ENCODE results near the gene ADI1.

The ADI1 gene

DNA sequence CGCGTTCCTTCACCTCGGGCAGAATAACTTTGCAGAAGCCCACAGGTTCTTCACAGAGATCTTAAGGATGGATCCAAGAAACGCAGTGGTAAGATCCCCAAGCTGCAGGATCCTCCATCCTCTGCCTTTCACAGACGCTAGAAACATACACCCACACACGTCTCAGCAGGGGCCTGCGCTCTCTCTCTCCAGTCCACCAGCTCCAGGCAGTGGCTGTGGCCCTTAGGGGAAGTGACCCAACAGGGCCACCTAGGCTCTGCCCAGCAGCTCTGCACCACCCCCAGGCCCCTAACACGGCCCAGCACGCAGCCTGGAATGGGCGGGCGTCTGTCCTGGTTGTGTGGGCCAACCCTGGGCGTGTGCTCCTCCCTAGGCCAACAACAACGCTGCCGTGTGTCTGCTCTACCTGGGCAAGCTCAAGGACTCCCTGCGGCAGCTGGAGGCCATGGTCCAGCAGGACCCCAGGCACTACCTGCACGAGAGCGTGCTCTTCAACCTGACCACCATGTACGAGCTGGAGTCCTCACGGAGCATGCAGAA is 40.4 kb downstream of the ADI1 start:
- no peak for DNase-seq

DNA sequence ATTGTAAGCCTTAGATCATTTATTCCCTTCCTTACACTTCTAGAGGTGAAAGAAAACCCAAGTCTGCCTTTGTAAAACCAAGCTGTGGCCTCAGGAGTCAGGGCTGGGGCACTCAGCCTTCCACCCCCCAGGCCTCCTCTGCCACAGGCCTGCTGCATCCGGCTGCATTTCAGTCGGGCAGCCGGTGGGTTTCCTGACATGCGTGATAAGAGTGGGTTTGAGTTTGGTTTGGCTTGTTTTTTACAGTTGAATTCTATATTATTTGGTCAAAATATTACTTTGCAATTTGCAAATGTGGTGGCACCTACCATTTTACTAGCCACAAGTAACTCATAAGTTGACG is 42.4 kb downstream of the ADI1 start:
- no peak for DNase-seq

DNA sequence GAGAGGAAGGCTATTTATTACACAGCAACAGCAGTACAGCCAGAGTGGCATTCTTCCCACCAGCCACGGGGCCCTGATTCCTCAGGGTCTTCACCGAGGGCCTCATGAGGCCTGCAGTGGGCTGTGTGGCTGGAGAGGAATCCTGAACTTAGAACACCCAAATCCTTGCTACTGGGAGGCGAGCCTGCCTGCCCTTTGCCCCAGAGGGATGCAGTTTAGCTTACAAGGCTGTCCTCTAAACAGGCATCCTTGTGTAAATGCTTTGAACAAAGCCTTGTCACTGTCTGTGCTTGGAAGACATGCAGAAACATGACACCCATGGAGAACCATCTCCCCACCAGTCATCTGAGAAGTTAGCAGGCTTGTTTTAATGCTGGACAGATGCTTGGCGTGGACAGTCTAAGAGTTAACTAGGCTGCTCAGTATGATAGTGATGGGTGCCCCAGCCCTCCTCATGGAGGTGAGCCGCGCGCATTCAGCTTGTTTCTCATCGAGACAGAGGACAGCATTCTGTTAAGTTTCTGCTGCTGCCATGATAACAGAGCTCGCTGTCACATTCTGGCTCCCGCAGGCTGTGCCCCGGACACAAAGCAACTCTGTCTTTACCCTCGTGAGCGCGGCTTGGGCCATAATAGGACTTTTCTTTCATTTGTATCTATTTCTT is 42.9 kb downstream of the ADI1 start:
- no peak for DNase-seq

DNA sequence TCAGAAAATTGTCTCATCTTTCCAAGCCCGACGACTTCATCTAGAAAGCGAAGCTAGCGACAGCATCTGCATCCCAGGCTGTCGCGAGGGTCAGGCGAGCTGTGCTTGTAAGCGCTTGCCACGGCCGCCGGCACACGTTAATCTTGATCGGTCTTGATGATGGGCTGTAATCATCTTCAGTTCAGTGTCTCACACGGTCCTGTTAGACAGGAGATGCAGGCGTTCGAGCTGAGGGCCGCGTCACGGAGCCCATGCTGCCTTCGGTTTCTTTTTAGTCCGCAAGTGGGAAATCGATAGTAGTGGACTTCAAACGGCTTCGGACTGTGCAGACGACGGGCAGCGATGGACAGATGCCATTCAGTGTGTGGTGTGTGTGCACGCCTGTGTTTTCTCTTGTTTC is 43.6 kb downstream of the ADI1 start:
- DNase-seq: no peak

DNA sequence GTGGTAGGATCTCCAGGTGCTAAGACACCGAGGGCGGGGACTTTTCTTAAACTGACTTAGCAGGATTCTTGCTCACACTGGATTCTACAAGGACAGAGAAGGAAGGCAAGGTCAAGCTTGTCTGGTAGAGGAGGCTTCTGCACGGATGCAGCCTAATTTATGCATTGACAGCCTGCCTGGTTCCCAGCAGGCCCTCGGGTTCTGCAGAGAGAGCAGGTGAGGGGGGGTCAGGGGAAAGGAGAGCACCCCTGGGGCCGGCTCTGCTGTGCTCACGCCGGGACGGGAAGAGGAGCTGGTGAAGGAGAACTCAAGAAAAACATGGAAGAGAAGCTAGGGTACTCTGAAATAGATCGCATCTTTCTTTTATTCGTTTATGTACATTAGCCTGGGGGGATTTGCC is 46.4 kb downstream of the ADI1 start:
- no peak for DNase-seq

DNA sequence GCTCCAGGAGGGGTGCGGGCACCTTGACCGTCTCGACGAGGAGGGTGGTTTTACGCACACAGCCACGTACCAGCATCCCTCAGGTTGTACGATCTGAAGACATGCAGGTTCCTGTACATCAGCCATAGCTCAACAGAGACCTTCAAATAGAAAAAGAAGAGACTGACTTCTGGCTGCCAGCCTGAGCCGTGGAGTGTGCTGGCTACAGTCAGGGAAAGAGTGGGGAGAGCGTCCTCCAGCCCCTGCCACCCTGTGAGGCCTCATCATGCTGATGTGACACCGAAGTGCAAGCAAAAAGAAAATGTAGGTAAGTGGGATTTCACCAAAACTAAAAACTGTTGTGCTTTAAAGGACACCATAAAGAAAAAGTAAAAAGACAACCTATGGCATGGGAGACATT is 47.0 kb downstream of the ADI1 start:
- no peak for DNase-seq

DNA sequence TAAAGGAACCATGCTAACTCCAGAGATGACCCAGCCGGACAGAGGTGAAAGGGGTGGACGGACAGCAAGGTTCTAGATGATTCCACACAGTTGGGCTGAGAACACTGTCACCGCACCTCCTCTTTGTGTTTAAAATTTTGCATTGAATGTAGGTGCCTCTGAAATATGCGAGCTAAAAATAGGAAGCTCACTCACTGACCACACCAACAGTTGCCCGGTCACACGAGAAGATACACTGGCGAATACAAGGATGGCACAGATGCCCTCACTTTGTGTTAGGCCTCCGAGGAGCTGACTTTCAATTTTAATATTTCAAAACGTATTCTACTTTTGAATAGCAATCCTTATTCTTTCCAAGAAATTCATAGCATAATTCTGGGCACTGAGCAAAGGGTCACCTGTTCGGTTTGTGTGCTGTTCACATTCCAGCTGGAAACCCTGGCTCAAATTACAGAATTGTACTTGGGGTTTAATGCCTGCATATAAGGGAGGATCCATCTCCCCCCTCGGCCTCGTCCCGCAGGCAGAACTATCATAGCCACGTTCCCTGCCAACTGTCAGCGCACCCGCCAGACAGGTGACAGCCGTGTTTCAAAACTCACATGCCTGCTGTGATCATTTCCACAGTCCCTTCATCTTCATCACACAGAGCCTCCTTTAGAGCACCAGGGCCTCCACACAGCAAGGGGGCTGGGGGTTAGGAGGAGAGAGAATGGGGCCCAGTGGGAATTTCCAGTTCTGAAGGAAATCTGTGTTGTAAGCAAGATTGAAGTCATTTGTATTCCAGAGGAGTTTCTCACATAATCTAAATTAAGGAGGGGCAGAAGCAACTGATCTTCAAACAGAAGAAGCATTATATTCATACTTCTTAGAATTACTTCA is 48.2 kb downstream of the ADI1 start:
- DNase-seq: no peak

DNA sequence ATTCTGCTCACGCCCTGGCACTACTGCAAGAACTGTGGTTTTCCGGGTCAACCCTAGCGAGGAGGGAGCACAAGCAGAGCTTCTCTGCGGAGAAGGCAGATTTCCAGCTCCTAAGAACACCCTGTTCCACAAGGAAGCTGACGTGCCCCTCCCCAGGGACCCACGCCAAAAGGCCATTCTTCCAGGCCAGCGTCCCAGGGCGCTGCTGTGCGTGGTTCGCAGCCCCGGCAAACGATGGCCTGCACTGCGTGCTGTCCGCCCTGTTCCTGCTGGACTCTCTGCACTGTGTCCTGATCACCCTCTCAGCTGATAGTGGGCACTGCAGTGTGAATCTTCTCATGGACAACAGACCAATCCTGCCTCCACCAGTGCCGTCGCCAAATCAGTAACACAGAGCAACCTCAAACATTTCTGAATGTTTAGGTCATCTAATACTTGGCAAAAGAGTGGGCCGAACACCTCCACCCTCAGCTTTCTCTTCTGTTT is 49.1 kb downstream of the ADI1 start:
- no peak for DNase-seq

DNA sequence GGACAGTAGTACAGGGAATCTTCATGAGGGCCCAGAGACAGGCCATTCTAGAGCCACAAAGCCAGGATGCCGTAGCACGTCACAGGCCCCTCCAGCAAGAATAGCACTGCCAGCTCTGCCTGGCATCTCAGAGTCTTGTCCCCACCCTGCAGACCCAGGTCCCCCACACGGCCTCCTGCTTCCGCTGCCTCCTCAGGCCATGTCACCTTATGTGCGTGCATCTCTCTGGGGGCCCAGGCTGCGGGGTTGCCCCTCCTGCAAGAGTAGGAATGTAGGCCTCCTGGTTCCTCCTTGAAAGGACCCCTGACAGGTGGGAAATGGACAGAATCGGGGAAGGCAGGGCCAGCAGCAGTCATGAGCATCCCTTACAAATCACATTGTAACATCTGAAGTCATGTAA is 49.8 kb downstream of the ADI1 start:
- no peak for DNase-seq

DNA sequence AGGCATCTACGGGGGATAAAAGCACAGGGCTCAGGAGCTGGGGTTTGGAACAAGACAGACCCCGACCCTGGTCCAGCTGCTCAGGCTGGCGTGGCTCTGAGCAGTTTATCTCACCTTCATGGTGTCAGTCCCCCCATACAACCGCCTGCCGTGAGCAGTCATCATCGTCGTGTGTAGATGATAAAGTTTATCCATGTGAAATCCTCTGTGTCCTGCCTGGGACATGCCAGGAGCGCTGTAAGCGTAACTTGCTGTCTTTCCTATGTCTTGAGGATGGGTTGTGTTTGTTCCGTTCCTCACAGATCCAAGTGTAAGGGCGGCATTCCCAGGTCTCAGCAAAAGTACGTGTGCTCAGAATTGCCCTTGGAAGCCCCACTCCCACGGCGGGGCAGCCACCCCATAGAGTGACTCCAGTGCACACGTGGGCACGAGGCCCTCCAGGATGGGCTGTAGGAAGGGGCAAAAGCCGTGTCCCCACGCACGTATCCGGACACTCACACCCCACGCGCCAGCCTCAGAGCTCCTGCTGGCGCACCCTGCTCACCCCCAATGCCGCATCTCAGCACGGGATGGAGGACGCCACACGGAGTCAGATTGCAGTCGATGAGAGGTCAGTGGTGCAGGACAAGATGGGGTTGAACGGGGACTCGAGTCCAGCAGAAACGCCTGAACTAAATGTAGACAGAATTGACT is 50.9 kb downstream of the ADI1 start:
- no peak for DNase-seq

DNA sequence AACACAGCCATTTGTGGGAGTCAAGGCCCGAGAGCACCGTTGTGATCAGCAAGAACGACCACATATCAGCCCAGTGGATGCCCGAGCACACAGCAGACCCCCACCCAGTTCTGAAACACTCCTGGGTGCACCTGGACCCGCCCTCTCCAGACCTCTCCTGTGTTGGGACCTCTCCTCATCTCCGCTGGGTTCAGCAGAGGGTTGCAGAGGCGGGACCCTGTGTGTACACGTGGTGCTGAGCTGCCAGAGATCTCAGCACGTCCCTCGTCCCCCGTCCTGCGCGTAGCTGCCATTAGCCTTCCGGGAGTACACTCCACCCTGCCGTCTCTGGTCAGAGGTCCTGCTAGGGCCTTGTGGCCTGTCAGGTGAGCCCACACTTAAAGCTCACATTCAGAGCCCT is 51.7 kb downstream of the ADI1 start:
- DNase-seq: no peak

DNA sequence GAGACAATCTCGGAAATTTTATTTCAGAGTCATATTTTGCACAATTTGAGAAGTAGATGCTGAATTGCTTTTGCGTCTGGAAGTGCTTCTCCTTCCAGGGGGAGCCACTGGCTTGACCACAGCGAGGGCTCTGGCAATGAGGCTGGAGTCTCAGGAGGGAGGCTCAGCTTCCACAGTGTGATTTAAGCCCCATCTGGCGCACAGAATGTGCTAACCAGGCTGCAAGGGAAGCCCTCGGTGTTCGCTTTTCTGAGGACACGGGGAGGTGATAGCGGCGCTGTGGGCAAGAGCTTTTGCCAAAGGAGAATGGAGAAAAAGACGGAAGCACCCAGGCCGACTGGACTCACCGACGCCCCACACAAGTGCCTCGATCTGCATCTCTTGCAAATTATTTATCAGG is 52.4 kb downstream of the ADI1 start:
- DNase-seq: no peak

DNA sequence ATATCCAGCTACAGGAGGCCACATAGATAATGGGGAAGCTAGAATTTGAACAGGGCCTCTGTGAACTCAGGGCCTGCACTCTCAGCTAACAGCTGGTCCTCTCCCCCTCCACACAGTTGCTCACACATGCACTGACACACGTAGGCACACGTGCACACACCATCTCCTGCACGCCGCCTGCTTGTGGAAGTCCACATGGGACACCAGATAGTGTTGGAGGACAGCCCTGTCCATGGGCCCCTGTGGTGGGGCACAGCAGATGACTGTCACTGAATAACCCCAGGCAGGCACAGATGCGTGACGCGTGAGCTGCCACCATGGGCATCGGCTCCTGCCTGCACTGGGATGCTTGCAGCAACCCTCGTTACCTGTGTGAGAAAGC is 52.9 kb downstream of the ADI1 start:
- no peak for DNase-seq

DNA sequence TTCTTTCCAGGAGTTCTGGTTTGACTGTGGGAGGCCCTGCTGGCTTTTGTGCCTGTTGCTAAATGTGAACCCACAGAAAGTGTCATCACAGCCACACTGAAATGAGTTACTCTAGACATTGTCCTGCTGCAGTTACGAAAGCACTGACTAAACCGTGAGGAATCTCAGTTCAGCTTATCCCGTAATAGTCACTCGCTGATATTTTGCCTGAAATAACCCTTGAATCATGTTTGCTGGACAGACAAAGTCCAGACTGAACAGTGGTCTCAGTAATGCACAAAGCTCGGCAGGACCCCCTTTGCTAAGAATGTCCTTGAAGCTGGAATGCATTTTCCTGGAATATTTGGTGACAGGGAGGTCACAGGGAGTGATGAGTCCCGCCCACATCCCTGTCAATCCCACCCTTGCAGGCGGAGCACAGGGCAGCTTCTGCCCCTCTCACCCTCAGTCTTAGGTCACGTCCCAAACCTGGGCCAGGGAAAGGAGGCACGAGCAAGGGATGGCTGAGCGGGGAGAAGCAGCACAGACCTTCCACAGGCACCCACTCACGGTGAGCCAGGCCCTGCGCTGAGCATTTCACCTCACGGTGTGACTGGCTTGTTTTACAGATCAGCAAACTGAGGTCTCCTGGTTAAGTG is 53.4 kb downstream of the ADI1 start:
- DNase-seq: no peak

DNA sequence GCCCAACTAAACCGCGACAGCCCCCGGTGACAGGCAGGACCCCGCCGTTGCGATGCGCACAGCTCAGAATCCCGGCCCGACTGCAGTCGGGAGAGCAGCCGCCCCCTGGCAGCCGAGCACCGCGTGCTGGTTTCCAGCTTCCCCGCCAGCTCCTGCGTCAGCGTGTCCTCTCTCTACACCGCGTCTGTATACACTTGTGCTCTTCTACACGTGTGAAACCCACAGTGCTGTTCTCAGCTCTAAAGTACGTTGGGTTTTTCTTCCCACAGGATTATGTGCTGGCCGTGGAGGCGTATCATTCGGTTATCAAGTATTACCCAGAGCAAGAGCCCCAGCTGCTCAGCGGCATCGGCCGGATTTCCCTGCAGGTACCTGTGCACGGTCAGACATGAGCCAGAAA is 54.0 kb downstream of the ADI1 start:
- no peak for DNase-seq

DNA sequence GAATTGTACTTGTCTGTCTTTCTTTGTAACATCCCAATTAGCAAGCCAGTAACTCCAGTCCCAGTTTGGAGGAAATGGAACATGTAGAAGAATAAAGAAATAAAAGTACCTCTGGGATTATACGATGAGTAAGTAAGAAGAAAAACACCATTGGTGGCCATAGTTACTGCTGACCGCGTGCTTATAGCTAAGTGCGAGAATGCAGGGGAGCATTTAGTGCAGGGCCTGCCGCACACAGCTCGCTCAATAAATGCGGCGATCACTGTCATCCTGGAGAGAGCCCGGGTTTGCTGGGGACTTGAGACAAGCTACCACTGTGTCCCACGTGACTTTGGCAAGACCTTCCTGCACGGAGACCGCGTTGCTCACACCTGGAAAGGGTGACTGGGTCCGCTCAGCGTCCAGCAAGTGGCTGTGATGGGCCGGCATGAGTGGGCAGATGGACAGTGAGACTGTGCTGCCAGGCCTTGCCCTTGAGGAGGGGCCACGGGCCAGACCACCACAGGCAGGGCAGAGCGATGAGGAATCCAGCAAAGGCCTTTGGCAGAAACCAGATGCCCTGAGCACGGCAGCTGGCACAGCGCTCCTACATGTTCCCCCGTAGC is 54.8 kb downstream of the ADI1 start:
- DNase-seq: no peak

DNA sequence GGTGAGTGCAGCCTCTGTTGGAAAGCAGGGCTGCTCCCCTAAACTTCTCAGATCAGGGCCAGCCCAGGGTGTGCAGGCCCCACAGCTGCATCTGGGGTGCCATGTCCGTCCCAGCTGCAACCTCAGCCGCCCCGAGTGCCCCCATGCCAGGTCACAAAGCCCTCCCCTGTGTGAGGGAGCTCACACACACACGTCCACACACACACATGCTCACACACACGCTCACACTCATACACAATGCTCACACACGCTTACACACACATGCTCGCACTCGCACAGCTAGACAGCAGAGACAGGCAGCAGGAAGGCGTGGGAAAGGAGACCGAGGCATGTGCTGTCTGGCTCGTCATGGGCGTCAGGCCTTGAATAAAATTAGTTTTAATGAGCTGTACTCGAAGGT is 55.4 kb downstream of the ADI1 start:
- DNase-seq: no peak

DNA sequence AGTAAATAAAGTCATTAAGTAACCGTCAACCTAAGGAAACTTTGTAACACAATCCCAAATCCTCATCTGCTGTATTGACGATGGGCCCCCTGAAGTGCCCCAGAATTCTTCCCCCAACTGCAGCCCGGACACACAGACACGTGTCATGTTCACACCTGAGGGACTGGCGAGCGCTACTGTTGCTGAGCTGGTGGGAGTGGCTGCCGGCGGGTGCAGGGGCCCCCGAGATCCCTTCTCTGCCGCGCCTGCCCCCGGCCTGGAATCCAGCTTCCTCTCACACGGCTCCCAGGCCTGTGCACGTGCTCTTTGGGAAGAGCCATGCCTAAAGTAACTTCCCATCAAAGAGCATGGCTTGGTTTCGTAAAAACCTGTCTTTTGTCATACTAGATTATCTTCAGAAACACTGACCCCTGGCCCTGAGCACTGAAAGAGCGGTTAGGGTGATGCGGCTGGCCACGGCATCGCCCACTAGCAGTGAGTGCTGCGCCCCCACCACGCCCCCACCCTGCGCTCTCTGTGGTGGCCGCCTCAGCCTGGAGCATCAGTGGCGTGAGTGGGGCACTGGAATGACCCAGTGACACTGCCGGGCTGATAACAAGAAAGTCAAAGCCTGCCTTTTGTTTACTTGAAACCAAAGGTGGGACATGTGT is 56.0 kb downstream of the ADI1 start:
- DNase-seq: no peak

DNA sequence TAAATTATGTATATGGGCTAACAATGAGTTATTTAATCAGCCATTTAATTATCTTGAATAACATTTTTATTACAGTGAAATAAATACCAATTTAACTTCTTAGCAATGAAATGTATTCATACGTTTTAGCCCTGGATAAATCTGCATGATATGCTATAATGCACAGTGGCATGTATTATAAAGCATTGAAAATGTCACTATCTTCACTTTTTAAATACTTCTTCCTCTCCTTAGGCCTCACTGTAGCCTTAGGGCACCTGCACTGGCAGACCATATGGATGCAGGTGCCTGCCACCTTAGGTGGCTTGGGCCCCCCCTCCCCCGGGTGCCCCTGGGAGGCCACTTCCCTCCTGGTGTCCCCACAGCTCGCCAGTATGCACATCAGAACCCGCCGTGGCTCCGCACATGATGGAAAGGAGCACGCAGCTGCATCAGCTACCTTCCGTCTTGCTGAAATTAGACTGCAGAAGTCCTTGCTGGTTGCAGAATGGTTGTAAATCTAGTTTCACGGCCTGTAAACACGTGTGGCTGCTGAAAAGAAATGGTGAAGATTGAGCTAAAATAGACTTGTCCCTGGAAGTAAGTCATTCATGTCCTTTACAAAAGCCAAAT is 56.7 kb downstream of the ADI1 start:
- DNase-seq: no peak

DNA sequence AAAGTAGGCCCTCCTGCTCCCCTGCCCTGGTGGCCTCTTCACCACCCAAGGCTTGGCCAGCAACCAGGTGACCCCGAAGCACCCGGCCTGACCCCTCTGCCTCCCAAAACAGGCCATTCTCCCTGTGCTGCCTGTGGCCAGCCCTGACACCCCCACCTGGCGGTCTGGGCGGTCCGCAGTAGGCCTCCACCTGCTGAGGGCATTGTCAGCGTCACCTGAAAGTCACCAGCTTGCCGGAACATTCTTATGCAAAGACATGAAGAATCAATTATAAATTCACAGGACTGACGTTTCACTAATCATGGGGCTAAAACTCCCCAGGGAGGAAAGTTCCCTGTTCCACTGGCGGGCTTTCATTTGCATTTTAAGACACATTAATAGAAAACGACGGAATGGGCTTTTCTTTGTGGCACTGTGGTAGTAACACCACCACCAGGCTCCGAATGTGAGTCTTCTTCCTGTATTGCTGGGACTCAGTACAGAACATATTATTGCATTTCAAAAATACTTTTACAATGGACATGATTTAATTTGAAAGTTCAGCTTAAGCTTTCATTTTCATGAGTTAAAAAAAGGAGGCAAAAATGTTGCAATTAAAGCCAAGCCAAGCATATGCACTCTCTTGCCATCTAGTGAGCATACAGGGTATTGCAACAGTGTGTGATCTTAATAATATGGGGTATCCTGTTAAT is 57.4 kb downstream of the ADI1 start:
- peak; percentile 11 for DNase-seq

All from NCI-H524 treated with DMSO at 0.1 percent for 48 hours (cell line).